ENCODE measurements around the gene NUP85.

DNA sequence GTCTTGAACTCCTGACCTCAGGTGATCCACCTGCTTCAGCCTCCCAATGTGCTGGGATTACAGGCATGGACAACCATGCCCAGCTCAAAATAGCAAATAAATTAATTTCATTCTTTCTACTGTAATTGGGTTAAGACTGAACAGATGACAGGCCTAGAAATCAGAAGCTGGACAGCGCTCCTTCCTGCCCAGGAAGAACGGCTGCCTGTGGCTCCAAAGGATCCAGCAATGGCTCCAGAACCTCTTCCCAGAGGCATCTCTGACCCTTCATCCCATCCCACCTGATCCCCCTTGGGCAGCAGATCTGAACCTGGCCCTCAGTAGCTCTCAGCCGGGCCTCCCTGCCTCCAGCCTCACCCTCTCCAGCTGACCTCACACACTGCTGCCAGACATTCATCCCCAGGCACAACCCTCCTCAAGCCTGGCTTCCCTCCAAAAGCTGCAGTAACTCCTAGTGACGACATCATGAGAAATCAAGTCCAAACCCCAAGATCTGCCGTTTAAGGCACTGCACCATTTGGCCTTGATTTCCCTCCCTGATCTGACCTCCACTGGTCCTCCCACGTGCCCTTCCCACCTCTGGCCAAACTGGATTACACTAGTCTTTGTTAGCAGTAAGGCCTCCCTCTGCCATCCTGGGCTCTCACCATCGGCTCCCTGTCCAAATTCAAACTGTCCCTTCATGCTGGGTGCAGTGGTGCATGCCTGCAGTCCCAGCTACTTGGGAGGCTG, 68.7 kb downstream of the NUP85 start:
- no peak for TF ChIP-seq POLR2AphosphoS5 (IDR thresholded peaks at IDR 0.05; ENCODE audit: low read depth, low read length)
- no peak for TF ChIP-seq TAF1 (IDR thresholded peaks at IDR 0.05; ENCODE audit: borderline replicate concordance, insufficient read depth, low read length)
- no peak for TF ChIP-seq SIN3A (IDR thresholded peaks at IDR 0.05; ENCODE audit: borderline replicate concordance, insufficient read depth, low read length)
- TF ChIP-seq, protein P1, sequence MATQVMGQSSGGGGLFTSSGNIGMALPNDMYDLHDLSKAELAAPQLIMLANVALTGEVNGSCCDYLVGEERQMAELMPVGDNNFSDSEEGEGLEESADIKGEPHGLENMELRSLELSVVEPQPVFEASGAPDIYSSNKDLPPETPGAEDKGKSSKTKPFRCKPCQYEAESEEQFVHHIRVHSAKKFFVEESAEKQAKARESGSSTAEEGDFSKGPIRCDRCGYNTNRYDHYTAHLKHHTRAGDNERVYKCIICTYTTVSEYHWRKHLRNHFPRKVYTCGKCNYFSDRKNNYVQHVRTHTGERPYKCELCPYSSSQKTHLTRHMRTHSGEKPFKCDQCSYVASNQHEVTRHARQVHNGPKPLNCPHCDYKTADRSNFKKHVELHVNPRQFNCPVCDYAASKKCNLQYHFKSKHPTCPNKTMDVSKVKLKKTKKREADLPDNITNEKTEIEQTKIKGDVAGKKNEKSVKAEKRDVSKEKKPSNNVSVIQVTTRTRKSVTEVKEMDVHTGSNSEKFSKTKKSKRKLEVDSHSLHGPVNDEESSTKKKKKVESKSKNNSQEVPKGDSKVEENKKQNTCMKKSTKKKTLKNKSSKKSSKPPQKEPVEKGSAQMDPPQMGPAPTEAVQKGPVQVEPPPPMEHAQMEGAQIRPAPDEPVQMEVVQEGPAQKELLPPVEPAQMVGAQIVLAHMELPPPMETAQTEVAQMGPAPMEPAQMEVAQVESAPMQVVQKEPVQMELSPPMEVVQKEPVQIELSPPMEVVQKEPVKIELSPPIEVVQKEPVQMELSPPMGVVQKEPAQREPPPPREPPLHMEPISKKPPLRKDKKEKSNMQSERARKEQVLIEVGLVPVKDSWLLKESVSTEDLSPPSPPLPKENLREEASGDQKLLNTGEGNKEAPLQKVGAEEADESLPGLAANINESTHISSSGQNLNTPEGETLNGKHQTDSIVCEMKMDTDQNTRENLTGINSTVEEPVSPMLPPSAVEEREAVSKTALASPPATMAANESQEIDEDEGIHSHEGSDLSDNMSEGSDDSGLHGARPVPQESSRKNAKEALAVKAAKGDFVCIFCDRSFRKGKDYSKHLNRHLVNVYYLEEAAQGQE (IDR thresholded peaks at IDR 0.05; ENCODE audit: insufficient read depth in 1 of 2, low read depth in 2 of 2, low read length in 2 of 2), result peak; percentile 82 to 89
